ENCODE measurements around the gene TMC1. TPM values are rescaled to one million over a fixed set of nuclear protein-coding genes. Genes with fewer than 3 reads are reported as not detected.
"Not testable (repeated sequence)": the region's sequence is repeated elsewhere in the genome, so short reads cannot be mapped to it uniquely, and the experiment has no call there.

TMC1 gene
- total RNA-seq, 1 donor from 2014 or later: not detected

GRCh38 chr9:72790989-72791388 is 269.6 kb downstream of the TMC1 start:
- TF ChIP-seq CTCF (IDR thresholded peaks at IDR 0.05; ENCODE audit: unreplicated experiment): no peak
- H3K27ac Mint-ChIP-seq: no peak overlapping the region
- H3K4me1 Mint-ChIP-seq: no peaks in the 10 kb centered on the region
- H3K4me3 Mint-ChIP-seq: no peak overlapping the region
- DNase-seq (ENCODE audit: low spot score in 2 of 2, unreplicated experiment in 2 of 2): no peak
- no peaks in the 10 kb centered on the region for H3K27me3 Mint-ChIP-seq (ENCODE audit: low read depth)
- peaks cover 4% of the 10 kb centered on the region for H3K36me3 Mint-ChIP-seq
- H3K9me3 Mint-ChIP-seq: peaks cover 18% of the 10 kb centered on the region

GRCh38 chr9:72791436-72791835 is 270.0 kb downstream of the TMC1 start:
- TF ChIP-seq CTCF (IDR thresholded peaks at IDR 0.05; ENCODE audit: unreplicated experiment): no peak
- no peak for DNase-seq (ENCODE audit: low spot score in 2 of 2, unreplicated experiment in 2 of 2)
- Mint-ChIP-seq H3K9me3 (peaks cover 23% of the 10 kb centered on the region), H3K36me3 (peaks cover 4% of the 10 kb centered on the region), H3K27ac (no peak overlapping the region), H3K4me3 (no peak overlapping the region), H3K4me1 (no peaks in the 10 kb centered on the region), H3K27me3 (ENCODE audit: low read depth) (no peaks in the 10 kb centered on the region)

GRCh38 chr9:72794946-72795345 is 273.5 kb downstream of the TMC1 start:
- H3K36me3 Mint-ChIP-seq: peaks cover 7% of the 10 kb centered on the region
- DNase-seq (ENCODE audit: low spot score in 2 of 2, unreplicated experiment in 2 of 2): no peak
- H3K27me3 Mint-ChIP-seq (ENCODE audit: low read depth): no peaks in the 10 kb centered on the region
- peaks cover 40% of the 10 kb centered on the region for H3K9me3 Mint-ChIP-seq
- H3K27ac Mint-ChIP-seq: no peak overlapping the region
- H3K4me3 Mint-ChIP-seq: no peak overlapping the region
- H3K4me1 Mint-ChIP-seq: no peaks in the 10 kb centered on the region
- TF ChIP-seq CTCF (IDR thresholded peaks at IDR 0.05; ENCODE audit: unreplicated experiment): no peak

- H3K4me1 Mint-ChIP-seq: peaks cover 9% of the 10 kb centered on the region
- no peak overlapping the region for H3K4me3 Mint-ChIP-seq
- DNase-seq (ENCODE audit: low spot score in 2 of 2, unreplicated experiment in 2 of 2): no peak
- peaks cover 53% of the 10 kb centered on the region for H3K9me3 Mint-ChIP-seq
- peaks cover 5% of the 10 kb centered on the region for H3K36me3 Mint-ChIP-seq
- peak overlapping the region; percentile 7 for H3K27ac Mint-ChIP-seq
- TF ChIP-seq CTCF (IDR thresholded peaks at IDR 0.05; ENCODE audit: unreplicated experiment): no peak
- no peaks in the 10 kb centered on the region for H3K27me3 Mint-ChIP-seq (ENCODE audit: low read depth)
Measured at GRCh38 chr9:72800328-72800994, 279.1 kb downstream of the TMC1 start.

- no peak for TF ChIP-seq CTCF (IDR thresholded peaks at IDR 0.05; ENCODE audit: unreplicated experiment)
- Mint-ChIP-seq H3K27ac (no peak overlapping the region), H3K4me3 (no peak overlapping the region), H3K9me3 (peaks cover 26% of the 10 kb centered on the region), H3K36me3 (no peaks in the 10 kb centered on the region), H3K4me1 (peaks cover 6% of the 10 kb centered on the region), H3K27me3 (ENCODE audit: low read depth) (no peaks in the 10 kb centered on the region)
- DNase-seq (ENCODE audit: low spot score in 2 of 2, unreplicated experiment in 2 of 2): no peak
Measured at GRCh38 chr9:72805238-72805637, 283.8 kb downstream of the TMC1 start.

GRCh38 chr9:72806313-72806809 is 285.0 kb downstream of the TMC1 start:
- H3K36me3 Mint-ChIP-seq; H3K27ac Mint-ChIP-seq; H3K4me1 Mint-ChIP-seq; H3K4me3 Mint-ChIP-seq; DNase-seq (ENCODE audit: low spot score in 2 of 2, unreplicated experiment in 2 of 2); H3K27me3 Mint-ChIP-seq (ENCODE audit: low read depth): not testable (repeated sequence)
- H3K9me3 Mint-ChIP-seq: peaks cover 26% of the 10 kb centered on the region
